ENCODE data around the gene SPN. TPM values are rescaled to one million over a fixed set of nuclear protein-coding genes. Genes with fewer than 3 reads are reported as not detected.
"Not testable (repeated sequence)": the region's sequence is repeated elsewhere in the genome, so short reads cannot be mapped to it uniquely, and the experiment has no call there.

Gene SPN
- polyA plus RNA-seq, 2 of the 4 experiments (the other 2 are of a cell fraction): 0.03 TPM; not detected in 1

GRCh38 chr16:29653471-29653870 lies 9.6 kb upstream of the SPN start:
- DNase-seq (ENCODE audit: low read depth in 1 of 2, low spot score in 1 of 2) (no peak), ATAC-seq (no peak), FAIRE-seq (no peak)
- Histone ChIP-seq H3K4me2 (no peak overlapping the region), H3K27ac (no peak overlapping the region), H3K4me3 (no peak overlapping the region), H3K4me1 (no peaks in the 10 kb centered on the region), H3K9me3 (no peaks in the 10 kb centered on the region)
- 80% methylated on average over 12 of the region's 12 CpGs for WGBS (ENCODE audit: missing lambda C conversion rate)
- CTCF ChIA-PET: interaction anchor here (1.1 kb wide), 2 partner anchors 16 to 195 kb away, joined by 3 read pairs; no protein-coding TSS in a partner anchor
- TF ChIP-seq, protein P1, sequence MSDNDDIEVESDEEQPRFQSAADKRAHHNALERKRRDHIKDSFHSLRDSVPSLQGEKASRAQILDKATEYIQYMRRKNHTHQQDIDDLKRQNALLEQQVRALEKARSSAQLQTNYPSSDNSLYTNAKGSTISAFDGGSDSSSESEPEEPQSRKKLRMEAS (IDR thresholded peaks at IDR 0.05): no peak
- TF ChIP-seq POLR2AphosphoS2 (conservative IDR thresholded peaks at IDR 0.05; ENCODE audit: low read length): no peak
- no peak for TF ChIP-seq USF2 (IDR thresholded peaks at IDR 0.05)
- TF ChIP-seq KDM5A (IDR thresholded peaks at IDR 0.05): no peak
- no peak for TF ChIP-seq GATA3 (IDR thresholded peaks at IDR 0.05; ENCODE audit: borderline replicate concordance)
- no peak for TF ChIP-seq RFX5 (IDR thresholded peaks at IDR 0.05)
- TF ChIP-seq NPAS2 (CRISPR knock-in tag; IDR thresholded peaks at IDR 0.05; ENCODE audit: borderline replicate concordance): no peak
- TF ChIP-seq CHD2 (IDR thresholded peaks at IDR 0.05; ENCODE audit: low read length, partially characterized antibody): no peak
- TF ChIP-seq MAZ (IDR thresholded peaks at IDR 0.05; ENCODE audit: borderline replicate concordance, low read depth, low read length): no peak
- no peak for TF ChIP-seq CHD4 (IDR thresholded peaks at IDR 0.05; ENCODE audit: borderline replicate concordance)
- TF ChIP-seq HOXA7 (CRISPR knock-in tag; IDR thresholded peaks at IDR 0.05): no peak
- POLR2A ChIA-PET: no interaction called here

DNA sequence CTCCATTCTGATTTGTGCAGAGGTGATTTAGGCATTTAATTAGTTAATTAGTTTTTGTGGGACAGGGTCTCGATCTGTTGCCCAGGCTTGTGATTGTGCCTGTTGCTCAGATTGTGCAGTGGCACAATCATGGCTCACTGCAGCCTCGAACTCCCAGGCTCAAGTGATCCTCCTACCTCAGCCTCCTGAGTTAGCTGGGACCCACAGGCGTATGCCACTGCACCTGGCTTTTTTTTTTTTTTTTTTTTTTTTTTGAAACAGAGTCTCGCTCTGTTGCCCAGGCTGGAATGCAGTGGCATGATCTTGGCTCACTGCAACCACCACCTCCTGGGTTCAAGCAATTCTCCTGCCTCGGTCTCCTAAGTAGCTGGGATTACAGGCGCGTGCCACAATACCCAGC lies 9.2 kb upstream of the SPN start:
- DNase-seq (ENCODE audit: low read depth in 1 of 2, low spot score in 1 of 2); ATAC-seq; H3K4me2 ChIP-seq; H3K4me1 ChIP-seq; POLR2A ChIA-PET; FAIRE-seq; H3K4me3 ChIP-seq; H3K27ac ChIP-seq; H3K9me3 ChIP-seq: not testable (repeated sequence)
- CTCF ChIA-PET: interaction anchor here (1.1 kb wide), 2 partner anchors 16 to 194 kb away, joined by 3 read pairs; no protein-coding TSS in a partner anchor
- 74% methylated on average over 7 of the region's 7 CpGs for WGBS (ENCODE audit: missing lambda C conversion rate)

DNA sequence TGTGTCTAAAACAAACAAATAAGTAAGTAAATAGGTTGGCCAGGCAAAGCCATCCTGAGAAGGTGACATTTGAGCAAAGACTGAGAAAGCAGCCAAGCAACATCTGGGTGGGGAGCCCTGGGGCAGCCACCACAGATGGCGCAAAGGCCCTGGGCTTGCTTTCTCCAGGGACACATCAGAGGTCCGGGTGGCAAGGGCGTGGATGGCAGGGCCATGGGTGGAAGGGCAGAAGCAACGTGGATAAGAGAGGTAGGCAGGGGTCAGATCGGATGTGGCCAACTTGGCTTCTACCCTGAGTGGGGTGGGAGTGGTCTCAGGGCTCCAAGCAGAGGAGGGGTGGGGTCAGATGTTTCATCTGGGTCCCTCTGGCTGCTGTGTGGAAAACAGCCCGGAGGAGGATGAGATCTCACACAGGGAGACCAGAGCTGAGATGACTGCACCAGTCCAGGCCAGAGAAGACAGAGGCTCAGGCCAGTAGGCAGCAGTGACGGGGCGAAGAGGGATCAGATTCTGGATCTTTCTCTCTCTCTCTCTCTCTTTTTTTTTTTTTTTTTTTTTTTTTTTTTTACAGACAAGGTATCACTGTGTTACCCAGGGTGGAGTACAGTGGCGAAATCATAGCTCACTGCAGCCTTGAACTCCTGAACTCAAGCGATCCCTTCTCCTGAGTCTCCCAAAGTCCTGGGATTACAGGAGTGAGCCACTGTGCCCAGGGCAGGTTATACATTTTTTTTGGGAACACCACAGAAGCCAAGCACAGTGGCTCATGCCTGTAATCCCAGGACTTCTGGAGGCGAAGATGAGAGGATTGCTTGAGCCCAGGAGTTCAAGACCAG lies 6.1 kb upstream of the SPN start:
- no peak for FAIRE-seq
- 73% methylated on average over 11 of the region's 11 CpGs for WGBS (ENCODE audit: missing lambda C conversion rate)
- POLR2A ChIA-PET: interaction anchor here (0.6 kb wide), 1 partner anchor 8 kb away, joined by 10 read pairs; no protein-coding TSS in a partner anchor

GRCh38 chr16:29658705-29659104 lies 4.3 kb upstream of the SPN start:
- Histone ChIP-seq H3K4me2 (no peak overlapping the region), H3K4me3 (no peak overlapping the region), H3K9me3 (no peaks in the 10 kb centered on the region), H3K4me1 (no peaks in the 10 kb centered on the region), H3K27ac (no peak overlapping the region)
- no peak for FAIRE-seq
- TF ChIP-seq FOSB (CRISPR knock-in tag; IDR thresholded peaks at IDR 0.05) (no peak), JUN (IDR thresholded peaks at IDR 0.05) (no peak), MAZ (IDR thresholded peaks at IDR 0.05; ENCODE audit: borderline replicate concordance, low read depth, low read length) (no peak), NPAS2 (CRISPR knock-in tag; IDR thresholded peaks at IDR 0.05; ENCODE audit: borderline replicate concordance) (no peak)
- no peak for DNase-seq (ENCODE audit: low read depth in 1 of 2, low spot score in 1 of 2)
- ChIA-PET CTCF (interaction anchor here (0.9 kb wide), 1 partner anchor 71 kb away, joined by 4 read pairs; no protein-coding TSS in a partner anchor), POLR2A (no interaction called here)
- no peak for ATAC-seq
- WGBS (ENCODE audit: missing lambda C conversion rate): 59% methylated on average over 6 of the region's 6 CpGs

More for the DNA sequence above, 6.1 kb upstream of the SPN start:
- no peak for TF ChIP-seq FOSB (CRISPR knock-in tag; IDR thresholded peaks at IDR 0.05)
- DNase-seq (ENCODE audit: low read depth in 1 of 2, low spot score in 1 of 2) (no peak), ATAC-seq (peak; percentile 30 to 47; a peak in 3 of 6 replicates)
- no peak overlapping the region for H3K27ac ChIP-seq
- H3K4me3 ChIP-seq: no peak overlapping the region
- H3K9me3 ChIP-seq: no peaks in the 10 kb centered on the region
- no peaks in the 10 kb centered on the region for H3K4me1 ChIP-seq
- no peak overlapping the region for H3K4me2 ChIP-seq
- CTCF ChIA-PET: interaction anchor here (0.6 to 1.1 kb wide), 2 partner anchors 9 to 76 kb away, joined by 3 read pairs; no protein-coding TSS in a partner anchor

Measured in A549 (cell line).